Hippocampal formation (tissue), 2 donors: ENCODE results near the gene CPED1.
"Not testable (repeated sequence)": the region's sequence is repeated elsewhere in the genome, so short reads cannot be mapped to it uniquely, and the experiment has no call there.

Experiments
- DNase-seq, 2 donors: peaks; one replicate each; lab custom pipeline; 2025; lab: John Stamatoyannopoulos, UW

Gene CPED1

DNA sequence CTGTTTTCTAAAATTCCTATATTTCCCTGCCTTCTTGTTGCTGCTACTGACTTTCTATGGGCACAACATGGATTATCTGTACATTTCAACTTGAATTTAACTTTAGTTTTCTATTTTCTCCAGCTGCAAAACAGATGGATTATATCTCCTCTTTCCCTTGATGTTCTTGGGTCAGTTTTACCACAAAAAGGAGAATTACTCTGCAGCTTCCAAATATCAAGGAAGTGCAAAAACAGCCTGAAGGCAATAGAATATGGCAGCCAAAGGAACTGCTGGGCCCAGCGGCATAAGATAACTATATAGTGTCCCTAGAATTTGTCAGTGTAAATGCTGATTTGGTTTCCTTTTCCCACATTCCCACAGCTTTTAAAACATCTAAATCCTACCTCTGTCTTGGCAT is 29.1 kb downstream of the CPED1 start:
- no peak for DNase-seq

DNA sequence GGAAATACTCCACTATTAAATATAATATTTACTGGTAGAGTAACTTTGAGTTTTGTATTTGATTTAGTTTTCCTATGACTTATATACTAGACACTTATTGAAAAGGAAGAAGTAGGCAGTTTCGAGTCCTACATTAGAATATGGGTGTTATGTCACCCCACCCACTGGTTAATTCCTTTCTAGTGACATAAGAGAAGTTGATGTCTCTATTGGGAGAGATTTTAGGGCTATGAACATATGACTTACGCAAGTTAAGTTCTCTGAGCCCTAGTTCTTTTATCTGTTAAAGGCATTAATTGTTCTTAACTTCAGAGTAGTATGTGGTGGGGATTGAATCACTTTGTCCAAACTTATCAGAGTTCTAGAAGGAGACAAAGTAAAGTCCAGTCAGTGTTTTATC is 30.5 kb downstream of the CPED1 start:
- DNase-seq, result no peak

DNA sequence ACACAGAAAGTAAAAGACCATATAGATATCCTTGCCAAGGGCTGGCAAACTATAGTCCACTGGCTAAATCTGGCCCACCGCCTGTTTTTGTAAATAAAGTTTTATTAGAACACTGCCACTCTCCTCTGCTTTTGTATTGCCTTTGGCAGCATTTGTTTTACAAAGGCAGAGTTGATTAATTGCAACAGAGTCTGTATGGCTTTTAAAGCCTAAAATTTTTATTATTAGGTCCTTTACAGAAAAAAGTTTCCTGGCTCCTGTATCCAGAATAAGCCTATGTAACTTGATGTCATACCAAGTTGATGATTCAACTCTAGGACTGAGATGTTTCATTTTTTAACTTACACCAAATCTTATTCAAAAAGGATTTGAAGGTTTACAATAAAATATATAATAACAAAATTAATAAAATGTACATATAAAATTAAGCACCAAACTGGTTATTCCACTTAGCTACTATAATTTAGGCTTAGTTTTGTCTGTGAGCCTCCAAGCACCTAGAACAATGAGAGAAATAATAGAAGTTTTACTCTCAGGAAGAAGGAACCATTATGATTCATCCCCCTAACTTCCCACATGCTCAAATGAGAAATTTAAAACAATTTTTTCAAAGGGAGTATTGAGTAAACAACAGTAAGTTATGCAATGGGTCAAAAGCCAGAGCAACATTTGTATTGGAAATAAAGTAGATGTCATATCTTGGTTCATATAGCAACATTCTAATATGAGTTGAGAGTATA is 31.9 kb downstream of the CPED1 start:
- DNase-seq, result no peak

DNA sequence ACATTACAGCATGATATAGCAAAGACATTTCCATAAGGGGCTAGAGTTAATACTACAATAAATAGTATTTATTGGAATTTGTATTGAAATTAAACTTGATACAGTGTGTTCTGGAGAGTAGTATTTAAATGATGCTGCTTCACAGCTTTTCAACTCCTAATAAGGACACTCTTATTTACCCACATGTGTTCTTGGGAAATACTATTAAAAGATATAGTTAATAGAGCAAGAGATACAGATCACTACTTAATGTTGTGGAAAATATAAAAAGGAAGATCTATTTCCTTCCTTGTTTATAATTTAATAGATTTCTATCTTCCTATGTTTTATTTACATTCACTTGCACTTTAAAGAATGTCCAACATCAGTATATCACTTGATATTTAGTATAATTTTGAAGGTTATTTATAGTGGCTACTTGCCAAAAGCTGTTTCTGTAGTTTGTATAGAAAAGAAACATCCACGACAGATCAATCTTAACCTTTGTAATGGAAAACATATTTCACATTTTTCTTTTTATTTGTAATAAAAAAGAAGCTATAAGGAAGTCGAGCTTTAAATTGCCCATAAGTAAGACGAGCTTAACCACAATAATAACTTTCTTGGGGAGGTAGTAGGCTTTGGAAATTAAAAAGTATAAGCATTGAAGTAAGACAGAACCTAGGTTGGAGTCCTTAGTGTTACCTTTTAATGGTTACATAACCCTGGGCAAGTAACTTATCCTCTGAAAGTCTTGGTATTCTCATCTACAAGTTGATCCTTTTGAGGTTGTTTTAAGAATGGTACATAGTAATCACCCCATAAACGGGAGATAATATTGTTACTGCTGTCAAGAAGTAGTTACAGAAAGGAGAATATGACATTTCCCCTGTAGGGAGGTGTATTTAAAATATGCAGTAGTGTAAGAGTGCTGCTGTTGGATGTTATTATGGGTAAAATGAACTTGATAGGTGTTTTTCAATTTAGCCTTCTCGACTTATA is 32.8 kb downstream of the CPED1 start:
- DNase-seq, result no peak

DNA sequence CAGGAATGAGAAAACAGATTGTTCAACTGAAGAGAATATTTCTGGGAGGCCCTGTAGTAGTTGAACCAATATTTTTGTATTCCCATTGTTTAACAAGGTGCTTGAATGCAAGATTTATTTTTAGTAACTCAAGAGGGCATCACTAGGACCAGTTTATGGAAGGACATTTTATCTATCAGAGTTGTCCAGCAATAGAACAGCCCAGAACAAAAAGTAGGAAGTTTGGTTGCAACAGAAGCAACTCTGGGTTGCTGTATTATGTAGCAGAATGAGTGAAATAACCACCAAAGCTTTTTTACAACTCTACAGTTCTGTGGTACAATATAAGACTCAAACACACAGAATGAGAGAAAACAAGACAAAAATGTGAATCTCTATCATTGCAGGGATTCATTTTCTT is 34.7 kb downstream of the CPED1 start:
- DNase-seq, result no peak

DNA sequence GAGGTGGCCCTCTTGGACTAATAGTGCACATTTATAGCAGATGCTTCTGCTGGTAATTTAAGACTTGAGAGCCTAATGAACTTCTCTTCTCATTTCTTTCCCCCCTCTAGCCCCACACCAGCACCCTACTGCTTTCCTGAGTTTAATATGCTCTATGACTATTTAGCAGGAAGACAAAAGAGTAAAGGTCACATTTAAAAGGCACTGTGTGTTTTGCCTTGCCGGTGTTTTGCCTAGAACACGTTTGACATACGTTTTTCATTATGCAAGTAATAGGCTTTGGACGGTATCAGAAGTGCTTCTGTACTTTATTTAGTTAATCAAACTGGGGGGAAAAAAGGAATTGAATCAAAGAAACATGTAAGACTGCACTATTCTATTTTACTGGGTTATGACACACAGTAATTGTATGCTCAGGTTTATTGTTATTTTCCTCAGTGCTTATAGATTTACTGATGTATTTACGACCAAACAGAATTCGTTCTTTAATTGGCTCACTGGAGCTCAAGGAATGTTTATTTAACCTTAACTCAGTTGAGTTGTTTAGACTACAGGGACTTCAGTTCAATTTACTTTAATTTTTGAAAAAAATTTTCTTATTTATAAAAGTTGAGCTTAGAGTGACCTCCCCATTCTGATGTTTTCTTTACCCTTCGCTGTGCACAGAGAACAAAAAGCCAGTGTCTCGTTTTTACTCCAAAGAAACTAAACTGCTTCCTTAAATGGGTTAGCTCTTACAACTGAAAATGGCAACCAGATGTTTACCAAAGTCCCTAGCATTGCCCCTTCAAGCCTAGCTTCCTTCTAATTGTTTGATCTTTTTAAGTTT is 35.4 kb downstream of the CPED1 start:
- no peak for DNase-seq

DNA sequence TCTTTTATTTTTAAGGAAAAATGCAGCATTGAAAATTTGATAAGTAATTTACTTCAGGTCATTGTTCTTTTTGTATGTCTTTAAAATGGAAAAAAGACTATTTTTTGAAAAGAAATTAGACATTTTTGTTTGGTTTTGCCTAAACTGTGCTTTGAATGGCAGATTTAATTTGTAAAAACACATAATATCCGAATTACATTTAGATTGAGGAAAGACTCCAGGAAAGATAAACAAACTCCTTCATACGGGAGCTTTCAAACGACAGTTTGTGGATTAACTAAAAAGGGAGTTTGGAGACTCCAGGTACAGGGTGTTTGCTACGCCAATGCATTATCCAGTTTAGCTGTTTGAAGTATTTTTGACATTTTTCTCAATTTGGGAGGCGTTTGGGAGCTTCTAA is 36.1 kb downstream of the CPED1 start:
- no peak for DNase-seq

DNA sequence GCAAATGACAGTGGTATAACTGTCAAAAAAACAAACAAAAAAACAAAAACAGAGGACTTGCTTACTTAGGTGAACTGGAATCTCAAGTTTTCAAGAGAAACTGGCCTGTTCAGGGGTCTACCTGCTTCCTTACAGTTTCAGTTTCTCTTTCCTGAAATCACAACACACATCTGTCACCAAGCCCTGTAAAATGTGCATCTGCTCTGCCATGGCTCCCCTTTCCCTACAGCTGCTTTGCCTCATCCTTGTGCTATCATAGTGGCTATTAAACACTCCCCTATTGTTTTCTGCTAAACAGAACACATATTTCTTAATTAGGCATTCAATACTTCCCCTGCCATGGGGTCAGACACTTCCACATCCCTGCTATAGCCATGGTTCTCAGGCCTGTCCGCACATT is 37.6 kb downstream of the CPED1 start:
- no peak for DNase-seq

DNA sequence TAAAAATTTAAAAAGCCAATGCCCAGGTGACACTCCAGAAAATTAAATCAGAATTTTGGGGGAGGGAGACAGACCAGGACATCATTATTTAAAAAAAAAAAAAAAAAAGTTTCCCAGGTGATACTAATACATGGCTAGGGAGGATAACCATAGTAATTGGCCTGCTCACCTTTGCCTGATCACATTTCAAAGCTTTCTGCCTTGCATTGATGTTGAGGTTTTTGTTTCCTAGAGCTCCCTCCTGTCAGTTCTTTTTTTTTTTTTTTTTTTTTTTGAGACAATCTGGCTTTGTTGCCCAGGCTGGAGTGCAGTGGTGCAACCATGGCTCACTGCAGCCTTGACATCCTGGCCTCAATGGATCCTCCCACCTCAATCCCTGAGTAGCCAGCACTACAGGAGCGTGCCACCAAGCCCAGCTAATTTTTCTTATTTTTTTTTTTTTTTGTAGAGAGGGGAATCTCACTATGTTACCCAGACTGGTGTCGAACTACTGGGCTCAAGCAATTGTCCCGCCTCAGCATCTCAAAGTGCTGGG is 38.1 kb downstream of the CPED1 start:
- no peak for DNase-seq

DNA sequence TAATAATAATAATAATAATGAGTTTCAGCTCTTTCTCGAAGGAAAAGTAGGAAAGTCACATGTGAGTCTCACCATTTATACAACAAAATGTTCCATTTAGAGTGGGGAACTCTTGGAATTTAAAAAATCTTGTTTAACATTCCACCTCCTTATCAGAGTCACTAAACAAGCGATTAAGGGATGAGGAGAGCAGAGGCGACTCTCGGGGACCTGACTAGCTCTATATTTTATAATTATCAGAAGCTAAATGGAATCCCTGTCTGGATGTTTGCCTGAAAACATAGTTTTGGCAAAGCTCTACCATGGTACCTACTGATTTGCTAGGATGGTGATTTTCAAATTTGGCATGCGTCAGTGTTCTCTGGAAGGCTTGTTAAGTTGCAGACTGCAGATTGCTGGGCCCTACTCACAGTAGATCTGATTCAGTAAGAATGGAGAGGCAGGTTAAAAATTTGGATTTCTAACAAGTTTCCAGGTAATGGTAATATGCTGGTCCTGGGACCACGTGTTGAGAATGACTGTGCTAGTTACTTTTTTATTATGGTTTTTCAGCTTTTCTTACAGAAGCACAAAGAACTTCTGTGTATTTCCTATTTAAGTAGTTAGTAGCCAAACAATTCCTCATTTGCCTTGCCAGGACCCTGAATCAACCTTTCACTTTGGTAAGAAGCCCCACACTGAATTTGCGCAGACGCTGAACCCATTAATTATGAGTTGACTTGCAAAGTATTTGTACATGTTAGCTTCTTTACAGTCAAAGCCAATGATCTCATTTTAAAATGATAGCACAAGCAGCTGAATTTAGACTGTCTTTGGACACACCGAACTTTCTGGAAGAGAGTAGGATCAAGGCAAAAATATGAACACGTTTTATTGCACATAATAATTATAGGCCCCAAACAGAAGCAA is 39.5 kb downstream of the CPED1 start:
- no peak for DNase-seq

DNA sequence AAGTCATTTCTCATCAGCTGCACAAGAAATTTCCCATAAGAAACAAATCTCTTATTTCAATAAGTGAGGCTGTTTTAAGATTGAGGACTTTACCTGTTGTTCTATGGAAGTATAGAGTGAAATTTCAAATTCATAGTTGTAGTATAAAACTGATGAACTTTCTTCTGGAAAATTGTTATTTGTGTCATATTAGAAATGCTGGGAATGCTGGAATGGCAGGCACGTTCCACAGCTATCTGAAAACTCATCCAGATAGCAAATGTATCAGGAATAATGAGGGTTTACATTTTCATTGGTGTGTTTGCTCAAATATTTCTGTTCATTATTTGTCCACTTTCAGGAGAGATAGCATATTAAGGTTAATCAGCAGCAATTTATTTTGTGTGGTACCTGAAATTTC is 40.8 kb downstream of the CPED1 start:
- DNase-seq, result no peak

DNA sequence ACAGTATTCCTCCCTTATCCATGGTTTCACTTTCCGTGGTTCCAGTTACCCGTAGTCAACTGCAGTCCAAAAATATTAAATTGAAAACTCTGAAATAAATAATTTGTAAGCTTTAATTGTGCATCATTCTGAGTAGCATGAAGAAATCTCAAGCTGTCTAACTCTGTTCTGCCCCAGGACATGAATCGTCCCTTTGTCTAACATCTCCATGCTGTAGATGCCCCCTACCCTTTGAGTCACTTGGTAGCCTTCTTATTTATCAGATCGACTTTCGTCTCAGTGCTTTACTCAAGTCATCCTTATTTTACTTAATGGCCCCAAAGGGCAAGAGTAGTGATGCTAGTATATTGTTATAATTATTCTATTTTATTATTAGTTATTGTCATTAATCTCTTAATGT is 41.8 kb downstream of the CPED1 start:
- DNase-seq, result no peak

DNA sequence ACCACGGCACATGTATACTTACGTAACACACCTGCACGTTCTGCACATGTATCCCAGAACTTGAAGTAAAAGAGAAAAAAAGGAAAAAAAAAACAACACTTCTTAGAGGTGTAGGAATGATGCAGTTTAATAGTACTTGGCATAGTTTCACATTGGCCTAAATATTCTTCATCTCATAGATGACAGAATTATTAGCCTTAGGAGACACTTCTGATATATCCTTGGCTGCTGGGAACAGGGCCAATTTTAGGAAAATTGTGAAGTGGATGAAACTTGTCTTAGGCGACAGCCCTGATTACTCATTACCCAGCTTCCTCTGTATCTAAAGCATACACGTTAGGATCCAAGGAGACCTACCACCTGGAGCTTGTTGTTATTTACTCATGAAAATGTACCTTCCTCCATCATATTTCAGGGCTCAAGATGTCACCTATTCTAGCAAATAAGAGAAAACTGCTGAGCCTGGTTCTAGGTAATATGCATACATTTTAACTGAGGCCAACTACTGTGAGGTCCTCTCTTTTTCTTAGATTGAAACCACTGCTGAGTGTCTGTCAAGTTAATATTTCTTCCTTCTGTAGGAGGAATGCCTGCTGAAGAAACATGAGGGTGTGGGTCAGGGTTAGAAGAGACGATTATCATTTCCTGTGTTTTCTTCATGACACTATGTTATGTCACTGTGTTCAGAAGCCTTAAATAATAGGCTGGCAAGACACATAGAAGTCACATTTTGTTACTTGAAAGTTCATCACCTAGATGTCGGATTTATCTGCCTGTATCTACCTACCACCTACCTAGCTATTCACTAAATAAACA is 44.3 kb downstream of the CPED1 start:
- DNase-seq, result no peak

DNA sequence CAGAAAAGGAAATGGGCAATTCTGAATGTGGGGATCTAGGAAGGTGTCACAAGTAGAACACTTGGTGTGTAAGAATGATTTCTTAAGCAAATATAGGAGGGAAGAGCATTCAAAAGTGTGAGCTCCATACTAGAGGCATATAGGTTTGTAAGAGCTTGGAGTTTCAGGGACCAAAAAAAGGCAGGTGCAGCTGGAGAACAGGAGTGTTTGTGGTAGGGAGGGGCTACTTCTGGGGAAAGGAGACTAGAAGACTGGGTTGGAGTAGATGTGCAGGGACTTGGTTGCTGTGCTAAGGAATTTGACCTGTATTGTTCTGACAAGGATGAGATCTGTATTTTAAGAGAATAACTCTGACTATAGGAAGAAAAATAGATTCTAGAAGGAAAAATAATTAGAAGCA is 46.4 kb downstream of the CPED1 start:
- no peak for DNase-seq

DNA sequence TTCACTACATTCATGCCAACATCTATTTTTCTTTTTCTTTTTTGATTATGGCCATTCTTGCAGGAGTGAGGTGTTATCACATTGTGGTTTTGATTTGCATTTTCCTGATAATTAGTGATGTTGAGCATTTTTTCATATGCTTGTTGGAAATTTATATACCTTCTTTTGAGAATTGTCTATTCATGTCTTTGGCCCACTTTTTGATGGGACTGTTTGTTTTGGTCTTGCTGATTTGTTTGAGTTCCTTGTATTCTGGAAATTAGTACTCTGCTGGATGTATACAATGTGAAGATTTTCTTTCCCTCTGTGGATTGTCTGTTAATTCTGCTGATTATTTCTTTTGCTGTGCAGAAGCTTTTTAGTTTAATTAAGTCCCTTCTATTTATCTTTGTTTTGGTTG is 48.3 kb downstream of the CPED1 start:
- not testable (repeated sequence) for DNase-seq

DNA sequence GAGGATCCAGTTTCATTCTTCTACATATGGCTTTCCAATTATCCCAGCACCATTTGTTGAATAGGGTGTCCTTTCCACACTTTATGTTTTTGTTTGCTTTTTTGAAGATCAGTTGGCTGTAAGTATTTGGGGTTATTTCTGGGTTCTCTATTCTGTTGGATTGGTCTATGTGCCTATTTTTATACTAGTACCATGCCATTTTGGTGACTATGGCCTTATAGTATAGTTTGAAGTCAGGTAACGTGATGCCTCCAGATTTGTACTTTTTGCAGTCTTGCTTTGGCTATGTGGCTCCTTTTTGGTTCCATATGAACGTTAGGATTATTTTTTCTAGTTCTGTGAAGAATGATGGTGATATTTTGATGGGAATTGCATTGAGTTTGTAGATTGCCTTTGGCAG is 48.8 kb downstream of the CPED1 start:
- not testable (repeated sequence) for DNase-seq

DNA sequence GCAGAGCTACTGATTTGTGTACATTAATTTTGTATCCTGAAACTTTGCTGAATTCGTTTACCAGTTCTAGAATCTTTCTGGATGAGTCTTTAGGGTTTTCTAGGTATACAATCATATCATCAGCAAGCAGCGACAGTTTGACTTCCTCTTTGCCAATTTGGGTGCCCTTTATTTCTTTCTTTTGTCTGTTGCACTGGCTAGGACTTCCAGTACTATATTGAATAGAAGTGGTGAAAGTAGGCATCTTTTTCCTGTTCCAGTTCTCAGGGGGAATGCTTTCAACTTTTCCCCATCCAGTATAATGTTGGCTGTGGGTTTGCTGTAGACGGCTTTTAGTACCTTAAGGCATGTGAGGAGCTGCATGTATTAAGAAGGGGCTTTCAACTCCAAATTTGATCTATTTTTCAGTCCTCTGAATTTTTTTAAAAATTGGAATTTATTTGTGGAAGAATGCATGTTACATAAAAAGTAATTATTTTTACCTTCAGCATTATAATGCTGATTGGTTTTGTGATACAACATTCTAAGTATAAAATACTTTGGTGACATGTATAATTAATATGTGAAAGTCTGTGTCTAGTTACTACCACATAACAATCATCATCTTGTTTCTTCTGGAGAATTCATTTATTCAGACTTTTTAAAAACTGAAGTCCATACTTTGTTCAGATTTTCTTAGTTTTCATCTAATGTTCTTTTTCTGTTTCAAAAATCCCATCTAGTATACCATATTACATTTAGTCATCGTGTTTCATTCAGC is 49.6 kb downstream of the CPED1 start:
- DNase-seq, result no peak

DNA sequence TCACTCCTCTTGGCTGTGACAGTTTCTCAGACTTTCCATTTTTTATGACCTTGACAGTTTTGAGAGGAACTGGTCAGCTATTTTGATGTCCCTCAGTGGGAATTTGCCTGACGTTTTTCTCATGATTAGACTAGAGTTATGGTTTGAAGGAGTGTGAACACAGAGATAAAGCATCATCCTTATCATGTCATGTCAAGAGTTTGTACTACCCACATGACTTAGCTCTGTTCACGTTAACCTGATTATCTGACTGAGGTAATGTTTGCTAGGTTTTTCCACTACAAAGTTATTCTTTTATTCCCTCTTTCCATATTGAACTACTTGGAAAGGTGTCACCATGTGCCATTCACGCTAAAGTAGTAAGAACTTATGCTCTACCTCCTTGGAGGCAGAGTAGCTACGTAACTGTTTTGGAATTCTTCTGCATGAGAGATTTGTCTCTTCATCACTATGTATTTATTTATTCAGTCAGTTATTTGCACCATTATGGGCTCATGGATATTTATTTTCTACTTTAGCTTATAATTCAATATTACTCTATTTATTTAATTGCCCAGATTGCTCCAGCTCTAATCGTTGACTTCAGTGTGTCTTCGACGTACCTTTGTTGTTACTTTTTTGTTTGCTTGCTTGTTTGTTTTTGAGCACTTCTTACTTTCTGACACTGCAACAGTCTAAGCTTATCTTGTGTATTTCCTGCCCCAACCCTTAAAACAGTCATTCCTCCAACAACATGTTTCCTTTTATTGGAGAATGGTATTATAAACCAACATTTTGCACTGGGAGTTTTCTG is 50.4 kb downstream of the CPED1 start:
- no peak for DNase-seq

DNA sequence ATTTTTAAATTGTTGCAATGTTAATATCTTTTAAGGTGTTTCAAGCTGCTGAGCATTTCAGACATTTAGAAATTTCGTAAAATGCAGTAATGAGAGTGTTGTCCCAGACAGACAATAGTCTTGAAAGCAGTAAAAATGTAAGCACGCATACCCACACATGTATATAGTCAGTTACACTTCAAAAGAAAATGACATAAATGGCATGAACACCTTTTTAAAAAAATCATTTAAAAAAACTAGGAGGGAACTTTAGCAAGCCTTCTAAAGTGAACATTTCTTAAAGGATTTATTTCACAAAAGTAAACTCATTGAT is 51.0 kb downstream of the CPED1 start:
- no peak for DNase-seq
